ENCODE measurements around the gene ZNF212. TPM values are rescaled to one million over a fixed set of nuclear protein-coding genes. Genes with fewer than 3 reads are reported as not detected.

The ZNF212 gene
- total RNA-seq, 1 experiment from 2014 or later: 18.6 TPM

GRCh38 chr7:149216402-149216801, 23.0 kb upstream of the ZNF212 start:
- H3K36me3 ChIP-seq (ENCODE audit: control insufficient read depth, insufficient read depth, low read length): peaks cover 2% of the 10 kb centered on the region
- no peaks in the 10 kb centered on the region for H3K9me3 ChIP-seq
- H3K27me3 ChIP-seq (replicated peaks; ENCODE audit: control insufficient read depth, insufficient read depth, low read length): no peaks in the 10 kb centered on the region
- H3K9me3 Mint-ChIP-seq (ENCODE audit: unreplicated experiment): no peaks in the 10 kb centered on the region
- POLR2A ChIA-PET: no interaction called here
- H3K27ac Mint-ChIP-seq (ENCODE audit: unreplicated experiment): no peak overlapping the region
- CTCF ChIA-PET: no interaction called here
- intact Hi-C loops (cut with micrococcal nuclease; ENCODE audit: unreplicated experiment): no loop called here
- no peak overlapping the region for H3K4me3 Mint-ChIP-seq (ENCODE audit: unreplicated experiment)
- peaks cover 7% of the 10 kb centered on the region; the same call in 1 of the 2 replicates for H3K4me1 ChIP-seq
- no peak for DNase-seq
- BruUV-seq (replicated peaks): no TSS peak
- H3K27me3 Mint-ChIP-seq (ENCODE audit: insufficient read depth, unreplicated experiment): no peaks in the 10 kb centered on the region
- no peaks in the 10 kb centered on the region for H3K4me1 Mint-ChIP-seq (ENCODE audit: low read depth, unreplicated experiment)
- no peak overlapping the region for H3K4me3 ChIP-seq (ENCODE audit: low read depth, low read length)
- no peak for TF ChIP-seq CTCF (IDR thresholded peaks at IDR 0.05; ENCODE audit: insufficient read depth in 1 of 2, low read depth in 1 of 2, low read length in 1 of 2, severe bottlenecking in 1 of 2, unreplicated experiment in 1 of 2)
- H3K36me3 Mint-ChIP-seq (ENCODE audit: insufficient read depth, unreplicated experiment): peaks cover 87% of the 10 kb centered on the region

GRCh38 chr7:149217570-149217969, 21.9 kb upstream of the ZNF212 start:
- Histone ChIP-seq H3K36me3 (ENCODE audit: control insufficient read depth, insufficient read depth, low read length) (peaks cover 2% of the 10 kb centered on the region), H3K9me3 (no peaks in the 10 kb centered on the region), H3K4me3 (ENCODE audit: low read depth, low read length) (no peak overlapping the region), H3K4me1 (peaks cover 7% of the 10 kb centered on the region; the same call in 1 of the 2 replicates), H3K27me3 (replicated peaks; ENCODE audit: control insufficient read depth, insufficient read depth, low read length) (no peaks in the 10 kb centered on the region)
- no peak for DNase-seq
- Mint-ChIP-seq H3K4me3 (ENCODE audit: unreplicated experiment) (no peak overlapping the region), H3K36me3 (ENCODE audit: insufficient read depth, unreplicated experiment) (peaks cover 81% of the 10 kb centered on the region), H3K27ac (ENCODE audit: unreplicated experiment) (no peak overlapping the region), H3K9me3 (ENCODE audit: unreplicated experiment) (no peaks in the 10 kb centered on the region), H3K4me1 (ENCODE audit: low read depth, unreplicated experiment) (no peaks in the 10 kb centered on the region), H3K27me3 (ENCODE audit: insufficient read depth, unreplicated experiment) (no peaks in the 10 kb centered on the region)
- no peak for TF ChIP-seq CTCF (IDR thresholded peaks at IDR 0.05; ENCODE audit: insufficient read depth in 1 of 2, low read depth in 1 of 2, low read length in 1 of 2, severe bottlenecking in 1 of 2, unreplicated experiment in 1 of 2)
- BruUV-seq (replicated peaks): no TSS peak
- intact Hi-C loops (cut with micrococcal nuclease; ENCODE audit: unreplicated experiment): no loop called here
- ChIA-PET POLR2A (no interaction called here), CTCF (no interaction called here)

GRCh38 chr7:149218469-149219420, 20.7 kb upstream of the ZNF212 start:
- peaks cover 7% of the 10 kb centered on the region; the same call in 1 of the 2 replicates for H3K4me1 ChIP-seq
- peaks cover 70% of the 10 kb centered on the region for H3K36me3 Mint-ChIP-seq (ENCODE audit: insufficient read depth, unreplicated experiment)
- no peaks in the 10 kb centered on the region for H3K4me1 Mint-ChIP-seq (ENCODE audit: low read depth, unreplicated experiment)
- H3K27me3 Mint-ChIP-seq (ENCODE audit: insufficient read depth, unreplicated experiment): no peaks in the 10 kb centered on the region
- ChIA-PET POLR2A (no interaction called here), CTCF (no interaction called here)
- BruUV-seq (replicated peaks): no TSS peak
- no peak overlapping the region for H3K27ac Mint-ChIP-seq (ENCODE audit: unreplicated experiment)
- no peaks in the 10 kb centered on the region; the same call in 1 of the 2 replicates for H3K36me3 ChIP-seq (ENCODE audit: control insufficient read depth, insufficient read depth, low read length)
- no peak for DNase-seq
- no peaks in the 10 kb centered on the region for H3K9me3 ChIP-seq
- H3K4me3 Mint-ChIP-seq (ENCODE audit: unreplicated experiment): no peak overlapping the region
- no peaks in the 10 kb centered on the region for H3K9me3 Mint-ChIP-seq (ENCODE audit: unreplicated experiment)
- no peak for TF ChIP-seq CTCF (IDR thresholded peaks at IDR 0.05; ENCODE audit: insufficient read depth in 1 of 2, low read depth in 1 of 2, low read length in 1 of 2, severe bottlenecking in 1 of 2, unreplicated experiment in 1 of 2)
- intact Hi-C loops (cut with micrococcal nuclease; ENCODE audit: unreplicated experiment): no loop called here
- no peak overlapping the region for H3K4me3 ChIP-seq (ENCODE audit: low read depth, low read length)
- no peaks in the 10 kb centered on the region for H3K27me3 ChIP-seq (replicated peaks; ENCODE audit: control insufficient read depth, insufficient read depth, low read length)
